Karpas-422 (cell line): ENCODE data around the gene POU6F2. TPM values are rescaled to one million over a fixed set of nuclear protein-coding genes. Genes with fewer than 3 reads are reported as not detected.

Source experiments
- DNase-seq: peaks from one replicate; pipeline ENCODE4 v3.0.0-alpha.2; 2015
- H2AFZ ChIP-seq: fragments of 200-600 bp; sonication (generic); 2 replicates; pipeline ENCODE4 v1.6.1; 2014; ENCODE audit warnings: antibody characterized with exemption, low read length, mixed read lengths
- H3K27ac ChIP-seq: fragments of 200-600 bp; sonication (generic); 2 replicates; pipeline ENCODE4 v1.5.1; 2014; ENCODE audit warnings: mild to moderate bottlenecking, low read length, moderate library complexity
- H3K27me3 ChIP-seq: fragments of 200-600 bp; sonication (generic); 2 replicates; pipeline ENCODE4 v1.6.1; 2014; ENCODE audit warnings: low read length, mixed read lengths
- H3K36me3 ChIP-seq: fragments of 200-600 bp; sonication (generic); 2 replicates; pipeline ENCODE4 v1.6.1; 2014; ENCODE audit warnings: low read length, mixed read lengths; ENCODE audit not compliant: insufficient read depth
- H3K4me1 ChIP-seq: fragments of 200-600 bp; sonication (generic); 2 replicates; pipeline ENCODE4 v1.6.1; 2014; ENCODE audit warnings: mild to moderate bottlenecking, low read length, mixed read lengths
- H3K4me2 ChIP-seq: fragments of 200-600 bp; sonication (generic); 2 replicates; pipeline ENCODE4 v1.6.1; 2014; ENCODE audit warnings: low read length, low read depth, mild to moderate bottlenecking; ENCODE audit not compliant: poor library complexity, severe bottlenecking
- H3K4me3 ChIP-seq: fragments of 200-600 bp; sonication (generic); 2 replicates; pipeline ENCODE4 v1.5.1; 2014; ENCODE audit warnings: mild to moderate bottlenecking, antibody characterized with exemption, low read length, mixed read lengths
- H3K79me2 ChIP-seq: fragments of 200-600 bp; sonication (generic); 2 replicates; pipeline ENCODE4 v1.6.1; 2014; ENCODE audit warnings: mild to moderate bottlenecking, low read length, mixed read lengths
- H3K9ac ChIP-seq: fragments of 200-600 bp; sonication (generic); 2 replicates; pipeline ENCODE4 v1.6.0; 2014; ENCODE audit warnings: low read length
- H3K9me2 ChIP-seq: fragments of 200-600 bp; sonication (generic), shearing (Covaris generic); replicated peaks from 2 replicates; pipeline ENCODE4 v1.6.0; 2014; ENCODE audit warnings: mild to moderate bottlenecking, low read length, moderate library complexity; ENCODE audit not compliant: insufficient read depth
- H3K9me3 ChIP-seq: fragments of 300-700, 200-600 bp; sonication (generic); 2 replicates; pipeline ENCODE4 v1.6.1; 2014; ENCODE audit warnings: low read length, mixed read lengths
- H4K20me1 ChIP-seq: fragments of 200-600 bp; sonication (generic); 2 replicates; pipeline ENCODE4 v1.6.1; 2014; ENCODE audit warnings: mild to moderate bottlenecking, antibody characterized with exemption, low read length, low read depth; ENCODE audit not compliant: insufficient read depth
- total RNA-seq: library from RNA; depleted of rRNA; stranded (reverse); fragments of >200 nt; shearing (Covaris generic); gene quantifications from 2 replicates; pipeline ENCODE4 v1.2.3, GENCODE V29; 2014; ENCODE audit warnings: low replicate concordance

The POU6F2 gene
- total RNA-seq, 1 experiment from 2014 or later = not detected

- no peaks in the 10 kb centered on the region for H3K79me2 ChIP-seq
- no peak for DNase-seq
- no peaks in the 10 kb centered on the region for H3K9me2 ChIP-seq
- no peak overlapping the region for H3K9ac ChIP-seq
- no peaks in the 10 kb centered on the region for H4K20me1 ChIP-seq
- no peak overlapping the region for H3K27ac ChIP-seq
- no peaks in the 10 kb centered on the region for H3K27me3 ChIP-seq
- no peaks in the 10 kb centered on the region for H3K4me1 ChIP-seq
- no peak overlapping the region for H3K4me3 ChIP-seq
- H3K9me3 ChIP-seq = no peaks in the 10 kb centered on the region
- H3K36me3 ChIP-seq = no peaks in the 10 kb centered on the region
- no peak overlapping the region for H3K4me2 ChIP-seq
- H2AFZ ChIP-seq = no peak overlapping the region
These were observed 406.7 kb downstream of the POU6F2 start for GRCh38 chr7:39384386-39384785.

DNA sequence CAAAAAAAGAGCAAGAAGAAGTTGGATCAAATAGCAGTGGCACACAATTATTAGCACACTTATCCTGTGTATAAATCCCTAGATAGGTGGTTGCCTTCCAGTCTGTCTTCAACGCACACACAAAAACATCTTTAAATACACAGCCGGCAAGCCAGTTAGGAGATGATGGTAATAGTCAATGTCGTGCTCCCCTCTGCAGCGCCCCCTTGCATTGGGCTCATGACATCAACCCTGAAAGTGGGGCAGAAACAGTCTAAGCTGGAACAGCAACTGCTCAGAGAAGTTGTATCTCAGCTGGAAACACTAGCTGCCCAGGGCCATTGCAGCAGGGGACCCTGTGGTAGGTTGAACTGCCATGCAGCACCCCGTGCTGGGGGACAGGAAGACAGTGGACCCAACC, 409.0 kb downstream of the POU6F2 start:
- H3K79me2 ChIP-seq = no peaks in the 10 kb centered on the region
- no peaks in the 10 kb centered on the region for H4K20me1 ChIP-seq
- H3K36me3 ChIP-seq = no peaks in the 10 kb centered on the region
- H2AFZ ChIP-seq = no peak overlapping the region
- H3K27me3 ChIP-seq = no peaks in the 10 kb centered on the region
- no peaks in the 10 kb centered on the region for H3K4me1 ChIP-seq
- H3K9ac ChIP-seq = no peak overlapping the region
- no peak for DNase-seq
- no peak overlapping the region for H3K27ac ChIP-seq
- H3K9me3 ChIP-seq = no peaks in the 10 kb centered on the region
- no peaks in the 10 kb centered on the region for H3K9me2 ChIP-seq
- H3K4me2 ChIP-seq = no peak overlapping the region
- H3K4me3 ChIP-seq = no peak overlapping the region

GRCh38 chr7:39392151-39392550, 414.4 kb downstream of the POU6F2 start:
- DNase-seq = no peak
- Histone ChIP-seq H3K4me3 (no peak overlapping the region), H3K36me3 (no peaks in the 10 kb centered on the region), H3K27ac (no peak overlapping the region), H3K27me3 (no peaks in the 10 kb centered on the region), H3K9me3 (no peaks in the 10 kb centered on the region), H4K20me1 (no peaks in the 10 kb centered on the region), H2AFZ (no peak overlapping the region), H3K79me2 (no peaks in the 10 kb centered on the region), H3K4me2 (no peak overlapping the region), H3K9me2 (no peaks in the 10 kb centered on the region), H3K9ac (no peak overlapping the region), H3K4me1 (no peaks in the 10 kb centered on the region)

- Histone ChIP-seq H3K4me3 (no peak overlapping the region), H3K36me3 (no peaks in the 10 kb centered on the region), H4K20me1 (no peaks in the 10 kb centered on the region), H3K79me2 (no peaks in the 10 kb centered on the region), H3K27ac (no peak overlapping the region), H3K27me3 (no peaks in the 10 kb centered on the region), H3K9me2 (no peaks in the 10 kb centered on the region), H3K4me1 (no peaks in the 10 kb centered on the region), H3K9ac (no peak overlapping the region), H2AFZ (no peak overlapping the region), H3K9me3 (no peaks in the 10 kb centered on the region), H3K4me2 (no peak overlapping the region)
- no peak for DNase-seq
These were observed 416.5 kb downstream of the POU6F2 start for GRCh38 chr7:39394105-39394680.

- H3K9me2 ChIP-seq = no peaks in the 10 kb centered on the region
- DNase-seq = no peak
- no peak overlapping the region for H3K4me3 ChIP-seq
- no peak overlapping the region for H3K27ac ChIP-seq
- H3K36me3 ChIP-seq = no peaks in the 10 kb centered on the region
- no peaks in the 10 kb centered on the region for H3K79me2 ChIP-seq
- H3K9me3 ChIP-seq = no peaks in the 10 kb centered on the region
- no peaks in the 10 kb centered on the region for H3K27me3 ChIP-seq
- no peak overlapping the region for H3K4me2 ChIP-seq
- peaks cover 5% of the 10 kb centered on the region; the same call in 1 of the 2 replicates for H3K4me1 ChIP-seq
- H4K20me1 ChIP-seq = no peaks in the 10 kb centered on the region
- no peak overlapping the region for H3K9ac ChIP-seq
- no peak overlapping the region for H2AFZ ChIP-seq
These were observed 421.7 kb downstream of the POU6F2 start for GRCh38 chr7:39399458-39399857.

GRCh38 chr7:39399986-39400385, 422.3 kb downstream of the POU6F2 start:
- Histone ChIP-seq H3K4me2 (no peak overlapping the region), H3K79me2 (no peaks in the 10 kb centered on the region), H3K4me1 (peaks cover 5% of the 10 kb centered on the region; the same call in 1 of the 2 replicates), H2AFZ (no peak overlapping the region), H3K9me3 (no peaks in the 10 kb centered on the region), H3K27me3 (no peaks in the 10 kb centered on the region), H3K9me2 (no peaks in the 10 kb centered on the region), H4K20me1 (no peaks in the 10 kb centered on the region), H3K4me3 (no peak overlapping the region), H3K9ac (no peak overlapping the region), H3K36me3 (no peaks in the 10 kb centered on the region), H3K27ac (no peak overlapping the region)
- no peak for DNase-seq

- DNase-seq = no peak
- Histone ChIP-seq H2AFZ (no peak overlapping the region), H3K4me3 (no peak overlapping the region), H3K79me2 (no peaks in the 10 kb centered on the region), H3K9ac (no peak overlapping the region), H3K27me3 (no peaks in the 10 kb centered on the region), H3K4me2 (no peak overlapping the region), H3K36me3 (no peaks in the 10 kb centered on the region), H3K27ac (no peak overlapping the region), H3K9me3 (no peaks in the 10 kb centered on the region), H3K9me2 (no peaks in the 10 kb centered on the region), H3K4me1 (peaks cover 5% of the 10 kb centered on the region; the same call in 1 of the 2 replicates), H4K20me1 (no peaks in the 10 kb centered on the region)
These were observed 423.1 kb downstream of the POU6F2 start for GRCh38 chr7:39400836-39401235.

GRCh38 chr7:39402034-39402433, 424.3 kb downstream of the POU6F2 start:
- DNase-seq = no peak
- peaks cover 5% of the 10 kb centered on the region; the same call in 1 of the 2 replicates for H3K4me1 ChIP-seq
- H3K9ac ChIP-seq = no peak overlapping the region
- H3K36me3 ChIP-seq = no peaks in the 10 kb centered on the region
- H3K27me3 ChIP-seq = no peaks in the 10 kb centered on the region
- H4K20me1 ChIP-seq = no peaks in the 10 kb centered on the region
- H3K79me2 ChIP-seq = no peaks in the 10 kb centered on the region
- no peak overlapping the region for H3K27ac ChIP-seq
- H3K4me2 ChIP-seq = no peak overlapping the region
- no peaks in the 10 kb centered on the region for H3K9me3 ChIP-seq
- no peaks in the 10 kb centered on the region for H3K9me2 ChIP-seq
- no peak overlapping the region for H2AFZ ChIP-seq
- no peak overlapping the region for H3K4me3 ChIP-seq
